HepG2 (cell line): ENCODE data around the gene ZNF831. TPM values are rescaled to one million over a fixed set of nuclear protein-coding genes. Genes with fewer than 3 reads are reported as not detected.

Experiments used
- ATAC-seq: fragments of 200-7000 bp; cut with Tn5 transposase; 3 replicates; pipeline ENCODE4 v1.9.1; 2020; ENCODE audit warnings: mild to moderate bottlenecking, moderate library complexity
- BruUV-seq: library from RNA; stranded (reverse); fragments of 400-500 nt; replicated peaks from 2 replicates; lab custom pipeline; 2021; lab: Mats Ljungman, UMichigan
- CTCF ChIA-PET: fragments of 300-600 bp; formaldehyde crosslinking; extraction: SDS; loops from one replicate; lab custom pipeline; 2021; ENCODE audit warnings: low total read pairs, inconsistent platforms, low intra/inter-chr PET ratio; lab: Yijun Ruan, JAX
- POLR2A ChIA-PET: fragments of 350-600 bp; sonication (Branson Sonifier 250); formaldehyde crosslinking; loops from one replicate; lab custom pipeline; 2020; ENCODE audit warnings: antibody characterized with exemption, inconsistent platforms; lab: Yijun Ruan, JAX
- DNase-seq: peaks from one replicate; pipeline ENCODE4 v3.0.0-alpha.2; 2015; ENCODE audit warnings: low spot score
- FAIRE-seq: peaks from 3 replicates; lab custom pipeline; 2011; peaks lifted over from hg19 to GRCh38; lab: Jason Lieb, UNC
- H2AFZ ChIP-seq: one replicate; pipeline ENCODE4 v1.6.1; 2011; ENCODE audit warnings: low read length, inconsistent platforms
- H3K27ac ChIP-seq: fragments of 300-600 bp; 3 replicates; pipeline ENCODE4 v1.8.0; 2011; ENCODE audit warnings: mixed run types, mild to moderate bottlenecking, mixed read lengths, low read length, inconsistent platforms; ENCODE audit not compliant: insufficient read depth; ENCODE audit errors: extremely low read length
- H3K27me3 ChIP-seq, 2 experiments: fragments of 200-600 bp in 1 of 2; 2 replicates in 1 of 2; 3 replicates in 1 of 2; pipeline versions ENCODE4 v1.6.0 to v1.8.0; 2011; ENCODE audit warnings: low read length in 2 of 2, mild to moderate bottlenecking in 2 of 2, moderate library complexity in 2 of 2, inconsistent platforms in 1 of 2; ENCODE audit not compliant: insufficient read depth in 2 of 2, control insufficient read depth in 1 of 2
- H3K36me3 ChIP-seq, 2 experiments: fragments of 200-600 bp in 1 of 2; replicated peaks in 1 of 2; 2 replicates in 1 of 2; 3 replicates in 1 of 2; pipeline versions ENCODE4 v1.5.1 to v1.8.0; 2011; ENCODE audit warnings: low read length in 2 of 2, inconsistent platforms in 1 of 2; ENCODE audit not compliant: insufficient read depth in 2 of 2, control insufficient read depth in 1 of 2
- H3K4me1 ChIP-seq: 2 replicates; pipeline ENCODE4 v1.5.1; 2012; ENCODE audit warnings: low read length, inconsistent platforms; ENCODE audit not compliant: insufficient read depth
- H3K4me2 ChIP-seq: 2 replicates; pipeline ENCODE4 v1.6.0; 2011; ENCODE audit warnings: low read depth, low read length, inconsistent platforms
- H3K4me3 ChIP-seq, 3 experiments: fragments of 200-600 bp in 1 of 3; sonication (generic), shearing (Covaris generic) in 1 of 3; replicated peaks in 1 of 3; 2 replicates each; pipeline ENCODE4 v1.5.1; 2011 to 2016; ENCODE audit warnings: low read length in 3 of 3, inconsistent platforms in 2 of 3, low read depth in 2 of 3, mild to moderate bottlenecking in 2 of 3, control low read depth in 1 of 3, mixed read lengths in 1 of 3; ENCODE audit not compliant: insufficient read depth in 1 of 3
- H3K79me2 ChIP-seq: one replicate; pipeline ENCODE4 v1.6.1; 2011; ENCODE audit warnings: low read length, inconsistent platforms; ENCODE audit not compliant: insufficient read depth
- H3K9ac ChIP-seq: 2 replicates; pipeline ENCODE4 v1.6.0; 2011; ENCODE audit warnings: mild to moderate bottlenecking, low read depth, low read length, inconsistent platforms; ENCODE audit not compliant: insufficient read depth
- H3K9me3 ChIP-seq: 2 replicates; pipeline ENCODE4 v1.5.1; 2012; ENCODE audit warnings: mild to moderate bottlenecking, low read length
- H4K20me1 ChIP-seq: 2 replicates; pipeline ENCODE4 v1.6.0; 2011; ENCODE audit warnings: inconsistent platforms, mild to moderate bottlenecking, low read length, moderate library complexity; ENCODE audit not compliant: insufficient read depth
- BATF2 ChIP-seq: sonication (generic); formaldehyde crosslinking; IDR thresholded peaks from 2 replicates; pipeline ENCODE4 v1.8.0; 2022; ENCODE audit warnings: mild to moderate bottlenecking, missing genetic modification reagents, moderate library complexity
- EZH2 ChIP-seq: conservative IDR thresholded peaks from 2 replicates; pipeline ENCODE4 v1.6.1; 2012; ENCODE audit warnings: mild to moderate bottlenecking, low read depth, low read length, moderate library complexity
- HMGA1 ChIP-seq: sonication (generic); formaldehyde crosslinking; conservative IDR thresholded peaks from 2 replicates; pipeline ENCODE4 v1.4.0; 2020; ENCODE audit warnings: missing genetic modification reagents
- HNF4A ChIP-seq: sonication (generic); formaldehyde crosslinking; IDR thresholded peaks from 2 replicates; pipeline ENCODE4 v1.4.0; 2020; ENCODE audit warnings: missing genetic modification reagents
- KLF16 ChIP-seq, 2 experiments: sonication (generic) in 1 of 2; formaldehyde crosslinking in 1 of 2; IDR thresholded peaks; 2 replicates each; pipeline versions ENCODE4 v1.6.1 to v1.8.0; 2016 to 2023; ENCODE audit warnings: missing genetic modification reagents in 2 of 2, missing compliant biosample characterization in 1 of 2
- MATR3 ChIP-seq: sonication (generic); formaldehyde crosslinking; IDR thresholded peaks from 2 replicates; pipeline ENCODE4 v1.4.0; 2020; ENCODE audit warnings: missing genetic modification reagents
- NFKB2 ChIP-seq: sonication (generic); formaldehyde crosslinking; IDR thresholded peaks from 2 replicates; pipeline ENCODE4 v1.4.0; 2020; ENCODE audit warnings: missing genetic modification reagents, borderline replicate concordance
- SMAD1 ChIP-seq: sonication (generic); formaldehyde crosslinking; IDR thresholded peaks from 2 replicates; pipeline ENCODE4 v1.4.0; 2020; ENCODE audit warnings: missing genetic modification reagents, low read depth, mild to moderate bottlenecking, borderline replicate concordance
- STAT5B ChIP-seq: sonication (generic); formaldehyde crosslinking; IDR thresholded peaks from 2 replicates; pipeline ENCODE4 v1.4.0; 2020; ENCODE audit warnings: missing genetic modification reagents
- SYNCRIP ChIP-seq: fragments of 200-400 bp; formaldehyde crosslinking; IDR thresholded peaks from 2 replicates; pipeline ENCODE4 v1.6.1; 2018; ENCODE audit warnings: mild to moderate bottlenecking, low read depth, low read length; ENCODE audit not compliant: insufficient read depth
- THRA ChIP-seq: sonication (generic); formaldehyde crosslinking; IDR thresholded peaks from 2 replicates; pipeline ENCODE4 v1.4.0; 2020; ENCODE audit warnings: missing genetic modification reagents, borderline replicate concordance
- THYN1 ChIP-seq: sonication (generic); formaldehyde crosslinking; IDR thresholded peaks from 2 replicates; pipeline ENCODE4 v1.8.1; 2023; ENCODE audit warnings: low read depth, mild to moderate bottlenecking, moderate library complexity, missing genetic modification reagents, borderline replicate concordance
- ZFY ChIP-seq: sonication (generic); formaldehyde crosslinking; IDR thresholded peaks from 2 replicates; pipeline ENCODE4 v1.4.0; 2020; ENCODE audit warnings: missing genetic modification reagents
- ZGPAT ChIP-seq: IDR thresholded peaks from 2 replicates; pipeline ENCODE4 v1.6.1; 2016; ENCODE audit warnings: mild to moderate bottlenecking
- ZNF251 ChIP-seq: sonication (generic); formaldehyde crosslinking; IDR thresholded peaks from 2 replicates; pipeline ENCODE4 v1.9.0; 2021; ENCODE audit warnings: mild to moderate bottlenecking, missing genetic modification reagents
- ZNF598 ChIP-seq: sonication (generic); formaldehyde crosslinking; IDR thresholded peaks from 2 replicates; pipeline ENCODE4 v1.5.1; 2020; ENCODE audit warnings: mild to moderate bottlenecking, missing genetic modification reagents, borderline replicate concordance
- ZNF660 ChIP-seq: sonication (generic); formaldehyde crosslinking; IDR thresholded peaks from 2 replicates; pipeline ENCODE4 v1.5.1; 2020; ENCODE audit warnings: mild to moderate bottlenecking, low read depth, missing genetic modification reagents, borderline replicate concordance
- ZNF891 ChIP-seq: sonication (generic); formaldehyde crosslinking; IDR thresholded peaks from 2 replicates; pipeline ENCODE4 v1.5.0; 2020; ENCODE audit warnings: mild to moderate bottlenecking, missing genetic modification reagents
- ZSCAN25 ChIP-seq: sonication (generic); formaldehyde crosslinking; IDR thresholded peaks from 2 replicates; pipeline ENCODE4 v1.8.0; 2022; ENCODE audit warnings: mild to moderate bottlenecking, missing genetic modification reagents
- WGBS: methylation state at CpG from one replicate; pipeline ENCODE4 v1.1.6; 2017; ENCODE audit warnings: low lambda C conversion rate; 5-methylcytosine and 5-hydroxymethylcytosine counted together
- in situ Hi-C: cut with HindIII; loops from 2 replicates; pipeline ENCODE4 v1.10.0; 2017; ENCODE audit warnings: low pct_unique_long_range_greater_than_20kb; ENCODE audit not compliant: extremely low pct_ligation_motif_present
- intact Hi-C: fragments of 100-400 bp; cut with micrococcal nuclease; formaldehyde crosslinking; loops from one replicate; pipeline ENCODE4 v1.10.0; 2022; ENCODE audit not compliant: unreplicated experiment
- polyA plus RNA-seq, 8 experiments: library from polyadenylated mRNA; depleted of rRNA in 3 of 8; stranded (reverse) in 7 of 8; unstranded in 1 of 8; fragments of >200 nt; fragmentation: Illumina TruSeq in 4 of 8; extraction: Trizol in 4 of 8; gene quantifications; 2 replicates each; pipeline versions ENCODE4 v1.2.1 to v1.2.3, GENCODE V29; 2011 to 2016; ENCODE audit warnings: low read depth in 4 of 8, missing spikeins in 1 of 8, mixed read lengths in 1 of 8; ENCODE audit not compliant: insufficient read depth in 1 of 8
- total RNA-seq, 5 experiments: library from RNA; depleted of rRNA; stranded (reverse); fragments of >200 nt; fragmentation: Illumina TruSeq; extraction: Trizol; gene quantifications; 2 replicates each; pipeline ENCODE4 v1.2.3, GENCODE V29; 2016; ENCODE audit warnings: low read depth in 1 of 5

Gene ZNF831
- total and polyA plus RNA-seq, 2 of the 13 experiments (the other 11 are each of a cell fraction or from before 2014, with no cell fraction given) = not detected

GRCh38 chr20:59122566-59122919 lies 41.1 kb upstream of the ZNF831 start:
- Histone ChIP-seq H3K27me3 (peaks cover 0 to 56% of the 10 kb centered on the region in 2 experiments; a peak in 2 of 5 replicates), H3K4me3 (no peak overlapping the region), H3K9ac (no peak overlapping the region), H3K79me2 (no peaks in the 10 kb centered on the region), H2AFZ (no peak overlapping the region), H3K4me2 (no peak overlapping the region), H3K27ac (no peak overlapping the region), H3K4me1 (peaks cover 15% of the 10 kb centered on the region), H4K20me1 (no peaks in the 10 kb centered on the region), H3K36me3 (no peaks in the 10 kb centered on the region), H3K9me3 (0 out of 2 replicates have a peak, but pooled peaks cover 5% of the 10 kb centered on the region)
- in situ Hi-C loops (no loop called here), intact Hi-C loops (no loop called here)
- no peak for ATAC-seq
- TF ChIP-seq HNF4A (CRISPR knock-in tag) = no peak
- no peak for TF ChIP-seq THYN1 (CRISPR knock-in tag)
- no peak for TF ChIP-seq SMAD1 (CRISPR knock-in tag)
- no peak for TF ChIP-seq ZNF598 (CRISPR knock-in tag)
- no peak for TF ChIP-seq THRA (CRISPR knock-in tag)
- TF ChIP-seq NFKB2 (CRISPR knock-in tag) = no peak
- TF ChIP-seq ZNF891 (CRISPR knock-in tag) = no peak
- no peak for TF ChIP-seq HMGA1 (CRISPR knock-in tag)
- no peak for TF ChIP-seq ZFY (CRISPR knock-in tag)
- no peak for TF ChIP-seq ZSCAN25 (CRISPR knock-in tag)
- no peak for TF ChIP-seq ZNF251
- TF ChIP-seq MATR3 (CRISPR knock-in tag) = no peak
- TF ChIP-seq ZNF660 (CRISPR knock-in tag) = no peak
- TF ChIP-seq BATF2 (CRISPR knock-in tag) = no peak
- TF ChIP-seq EZH2 = no peak
- TF ChIP-seq SYNCRIP = no peak
- TF ChIP-seq ZGPAT = no peak
- TF ChIP-seq KLF16 (CRISPR knock-in tag; IDR thresholded peaks at IDR 0.05) = no peak
- TF ChIP-seq STAT5B (CRISPR knock-in tag) = no peak
- 28% methylated on average over 4 of the region's 4 CpGs for WGBS
- FAIRE-seq = no peak
- DNase-seq = no peak
- ChIA-PET CTCF (no interaction called here), POLR2A (no interaction called here)
- no TSS peak for BruUV-seq
